Glutamatergic neuron (in vitro differentiated cells): ENCODE data around the gene GSG1L. TPM values are rescaled to one million over a fixed set of nuclear protein-coding genes. Genes with fewer than 3 reads are reported as not detected.

Experiments used
- DNase-seq: peaks from one replicate; pipeline ENCODE4 v3.0.0; 2022
- H3K27ac Mint-ChIP-seq: one replicate; pipeline ENCODE4 v1.8.0; 2020; ENCODE audit warnings: mild to moderate bottlenecking, mixed read lengths, inconsistent platforms; ENCODE audit not compliant: unreplicated experiment
- H3K27me3 Mint-ChIP-seq: one replicate; pipeline ENCODE4 v1.8.0; 2020; ENCODE audit warnings: mild to moderate bottlenecking, moderate library complexity, mixed read lengths, inconsistent platforms; ENCODE audit not compliant: unreplicated experiment
- H3K36me3 Mint-ChIP-seq: one replicate; pipeline ENCODE4 v1.8.0; 2020; ENCODE audit warnings: mild to moderate bottlenecking, mixed read lengths, inconsistent platforms; ENCODE audit not compliant: unreplicated experiment
- H3K4me1 Mint-ChIP-seq: one replicate; pipeline ENCODE4 v1.8.0; 2020; ENCODE audit warnings: mild to moderate bottlenecking, low read depth, mixed read lengths, inconsistent platforms; ENCODE audit not compliant: unreplicated experiment
- H3K4me3 Mint-ChIP-seq: one replicate; pipeline ENCODE4 v1.8.0; 2020; ENCODE audit warnings: mild to moderate bottlenecking, mixed read lengths, inconsistent platforms; ENCODE audit not compliant: unreplicated experiment
- H3K9me3 Mint-ChIP-seq: one replicate; pipeline ENCODE4 v1.8.0; 2020; ENCODE audit warnings: mild to moderate bottlenecking, moderate library complexity, mixed read lengths, inconsistent platforms; ENCODE audit not compliant: unreplicated experiment
- CTCF ChIP-seq: fragments of 200-600 bp; sonication (generic); IDR thresholded peaks from one replicate; pipeline ENCODE4 v1.5.0; 2021; ENCODE audit not compliant: partially characterized antibody, unreplicated experiment
- total RNA-seq: library from RNA; stranded (reverse); fragmentation: NEBNext Ultra II Directional; extraction: Animal tissue kit (Norgen Biotek cat#: 25700); gene quantifications from one replicate; pipeline ENCODE4 v1.2.1, GENCODE V29; 2021; ENCODE audit not compliant: unreplicated experiment

Gene GSG1L
- total RNA-seq, 1 donor from 2014 or later, result 0.91 TPM

- H3K4me1 Mint-ChIP-seq, result peaks cover 20% of the 10 kb centered on the region
- no peak overlapping the region for H3K4me3 Mint-ChIP-seq
- TF ChIP-seq CTCF, result no peak
- peaks cover 2% of the 10 kb centered on the region for H3K9me3 Mint-ChIP-seq
- H3K27me3 Mint-ChIP-seq, result peaks cover 4% of the 10 kb centered on the region
- H3K27ac Mint-ChIP-seq, result no peak overlapping the region
- no peaks in the 10 kb centered on the region for H3K36me3 Mint-ChIP-seq
- peak; percentile 4 for DNase-seq
These were observed 286.0 kb downstream of the GSG1L start for GRCh38 chr16:27777527-27777926.

- Mint-ChIP-seq H3K27ac (no peak overlapping the region), H3K4me3 (no peak overlapping the region), H3K9me3 (peaks cover 2% of the 10 kb centered on the region), H3K27me3 (peaks cover 4% of the 10 kb centered on the region), H3K4me1 (peaks cover 15% of the 10 kb centered on the region), H3K36me3 (no peaks in the 10 kb centered on the region)
- DNase-seq, result no peak
- TF ChIP-seq CTCF, result no peak
These were observed 286.8 kb downstream of the GSG1L start for GRCh38 chr16:27776556-27777225.

- Mint-ChIP-seq H3K27me3 (peaks cover 4% of the 10 kb centered on the region), H3K27ac (no peak overlapping the region), H3K36me3 (no peaks in the 10 kb centered on the region), H3K4me3 (no peak overlapping the region), H3K9me3 (peaks cover 2% of the 10 kb centered on the region), H3K4me1 (peaks cover 14% of the 10 kb centered on the region)
- TF ChIP-seq CTCF, result no peak
- DNase-seq, result no peak
These were observed 288.3 kb downstream of the GSG1L start for GRCh38 chr16:27775254-27775653.

- Mint-ChIP-seq H3K4me1 (peaks cover 13% of the 10 kb centered on the region), H3K9me3 (peaks cover 2% of the 10 kb centered on the region), H3K27ac (no peak overlapping the region), H3K4me3 (no peak overlapping the region), H3K36me3 (no peaks in the 10 kb centered on the region), H3K27me3 (peaks cover 4% of the 10 kb centered on the region)
- no peak for DNase-seq
- TF ChIP-seq CTCF, result no peak
These were observed 288.7 kb downstream of the GSG1L start for GRCh38 chr16:27774779-27775178.

- peaks cover 2% of the 10 kb centered on the region for H3K27me3 Mint-ChIP-seq
- no peak overlapping the region for H3K27ac Mint-ChIP-seq
- TF ChIP-seq CTCF, result no peak
These were observed 290.2 kb downstream of the GSG1L start for GRCh38 chr16:27773344-27773743.

More at GRCh38 chr16:27773344-27773743, 290.2 kb downstream of the GSG1L start:
- Mint-ChIP-seq H3K9me3 (peaks cover 5% of the 10 kb centered on the region), H3K36me3 (no peaks in the 10 kb centered on the region), H3K4me3 (no peak overlapping the region), H3K4me1 (peaks cover 15% of the 10 kb centered on the region)
- DNase-seq, result no peak
